CD14-positive monocyte (primary cell): ENCODE results near the gene IZUMO2. TPM values are rescaled to one million over a fixed set of nuclear protein-coding genes. Genes with fewer than 3 reads are reported as not detected.

Experiments
- DNase-seq, 3 donors: peaks; one replicate each; pipeline ENCODE4 v3.0.0-alpha.2; 2011 to 2022
- H2AFZ ChIP-seq: 2 replicates; pipeline ENCODE4 v1.6.0; 2012; ENCODE audit warnings: mild to moderate bottlenecking, low read depth, low read length, inconsistent platforms; ENCODE audit not compliant: insufficient read depth, poor library complexity, severe bottlenecking
- H3K27ac ChIP-seq, 2 donors: 1 replicate in 1 of 2; 2 replicates in 1 of 2; pipeline ENCODE4 v1.5.1; 2012 to 2013; ENCODE audit warnings: low read length in 2 of 2, control low read depth in 1 of 2, inconsistent platforms in 1 of 2, low read depth in 1 of 2, mild to moderate bottlenecking in 1 of 2
- H3K27me3 ChIP-seq, 2 donors: one replicate each; pipeline versions ENCODE4 v1.6.0 to v1.6.1; 2011 to 2013; ENCODE audit warnings: low read length in 2 of 2; ENCODE audit not compliant: control insufficient read depth in 2 of 2, insufficient read depth in 2 of 2
- H3K36me3 ChIP-seq, 2 donors: replicated peaks in 1 of 2; 1 replicate in 1 of 2; 2 replicates in 1 of 2; pipeline versions ENCODE4 v1.5.1 to v1.6.1; 2012 to 2013; ENCODE audit warnings: low read length in 2 of 2, control low read depth in 1 of 2, inconsistent platforms in 1 of 2, mild to moderate bottlenecking in 1 of 2; ENCODE audit not compliant: insufficient read depth in 2 of 2, control insufficient read depth in 1 of 2
- H3K4me1 ChIP-seq, 2 donors: 1 replicate in 1 of 2; 2 replicates in 1 of 2; pipeline versions ENCODE4 v1.5.1 to v1.6.1; 2012 to 2013; ENCODE audit warnings: low read length in 2 of 2, control low read depth in 1 of 2, inconsistent platforms in 1 of 2, mild to moderate bottlenecking in 1 of 2, moderate library complexity in 1 of 2; ENCODE audit not compliant: insufficient read depth in 2 of 2, control insufficient read depth in 1 of 2
- H3K4me2 ChIP-seq: replicated peaks from 2 replicates; pipeline ENCODE3; 2012; ENCODE audit warnings: low read length, moderate library complexity, mild to moderate bottlenecking; ENCODE audit not compliant: poor library complexity, severe bottlenecking; ENCODE audit errors: extremely low read depth
- H3K4me3 ChIP-seq, 3 experiments: fragments of 200-600 bp in 1 of 3; sonication (generic) in 1 of 3; replicated peaks in 1 of 3; 1 replicate in 2 of 3; 2 replicates in 1 of 3; pipeline ENCODE4 v1.5.1; 2011 to 2013; ENCODE audit warnings: low read length in 3 of 3, mild to moderate bottlenecking in 3 of 3, control low read depth in 2 of 3, low read depth in 2 of 3, inconsistent platforms in 1 of 3, moderate library complexity in 1 of 3
- H3K79me2 ChIP-seq: 2 replicates; pipeline ENCODE4 v1.6.0; 2012; ENCODE audit warnings: mild to moderate bottlenecking, control low read depth, inconsistent platforms, low read length, moderate library complexity; ENCODE audit not compliant: insufficient read depth
- H3K9ac ChIP-seq: 2 replicates; pipeline ENCODE4 v1.6.0; 2017; ENCODE audit warnings: low read length, mild to moderate bottlenecking; ENCODE audit not compliant: insufficient read depth, poor library complexity, severe bottlenecking
- H3K9me3 ChIP-seq, 2 donors: replicated peaks in 1 of 2; 1 replicate in 1 of 2; 2 replicates in 1 of 2; pipeline versions ENCODE4 v1.5.1 to v1.6.1; 2012 to 2013; ENCODE audit warnings: low read length in 2 of 2, control low read depth in 1 of 2; ENCODE audit not compliant: control insufficient read depth in 1 of 2, insufficient read depth in 1 of 2
- H4K20me1 ChIP-seq: 2 replicates; pipeline ENCODE4 v1.6.0; 2012; ENCODE audit warnings: mild to moderate bottlenecking, low read length, control low read depth, moderate library complexity; ENCODE audit not compliant: insufficient read depth
- H3K27ac Mint-ChIP-seq, 7 donors: one replicate each; pipeline ENCODE4 v1.8.0; 2020; ENCODE audit warnings: mild to moderate bottlenecking in 7 of 7, mixed read lengths in 7 of 7, moderate library complexity in 6 of 7, inconsistent platforms in 2 of 7
- H3K27me3 Mint-ChIP-seq, 3 donors: one replicate each; pipeline ENCODE4 v1.8.0; 2021 to 2022; ENCODE audit warnings: low read depth in 3 of 3, mild to moderate bottlenecking in 3 of 3, mixed read lengths in 3 of 3, moderate library complexity in 3 of 3, inconsistent platforms in 1 of 3
- H3K36me3 Mint-ChIP-seq, 2 donors: one replicate each; pipeline ENCODE4 v1.8.0; 2020; ENCODE audit warnings: mixed read lengths in 2 of 2, inconsistent platforms in 1 of 2, mild to moderate bottlenecking in 1 of 2
- H3K4me1 Mint-ChIP-seq: one replicate; pipeline ENCODE4 v1.8.0; 2020; ENCODE audit warnings: mild to moderate bottlenecking, mixed read lengths
- H3K4me3 Mint-ChIP-seq, 2 donors: one replicate each; pipeline ENCODE4 v1.8.0; 2020; ENCODE audit warnings: mild to moderate bottlenecking in 2 of 2, mixed read lengths in 2 of 2, moderate library complexity in 1 of 2
- H3K9me3 Mint-ChIP-seq, 7 donors: one replicate each; pipeline ENCODE4 v1.8.0; 2020 to 2022; ENCODE audit warnings: mixed read lengths in 7 of 7, mild to moderate bottlenecking in 6 of 7, moderate library complexity in 6 of 7, inconsistent platforms in 2 of 7
- CTCF ChIP-seq: fragments of 200-600 bp; IDR thresholded peaks from one replicate; pipeline ENCODE4 v1.8.0; 2022; ENCODE audit warnings: antibody characterized with exemption, mild to moderate bottlenecking
- WGBS: methylation state at CpG from one replicate; pipeline ENCODE4 v1.1.5; 2013; ENCODE audit warnings: missing lambda C conversion rate; ENCODE audit not compliant: insufficient coverage; 5-methylcytosine and 5-hydroxymethylcytosine counted together
- intact Hi-C, 2 donors: fragments of 100-400 bp; cut with micrococcal nuclease; formaldehyde crosslinking; loops; one replicate each; pipeline versions ENCODE4 v1.15.0 to v1.15.1; 2023
- polyA plus RNA-seq, 3 donors: library from polyadenylated mRNA; depleted of rRNA in 1 of 3; unstranded in 2 of 3; stranded (reverse) in 1 of 3; fragments of 300-500 nt in 2 of 3; fragments of >200 nt in 1 of 3; fragmentation: Illumina TruSeq in 2 of 3; gene quantifications; 1 replicate in 2 of 3; 2 replicates in 1 of 3; pipeline ENCODE4 v1.2.3, GENCODE V29; 2012 to 2021

The IZUMO2 gene
- polyA plus RNA-seq, 3 donors, result not detected

GRCh38 chr19:50198431-50199258 is 35.6 kb upstream of the IZUMO2 start:
- H3K36me3 Mint-ChIP-seq, result no peaks in the 10 kb centered on the region
- peaks cover 19 to 30% of the 10 kb centered on the region in 2 donors for H3K27me3 ChIP-seq
- H3K27me3 Mint-ChIP-seq, result peaks cover 33 to 45% (median 34%) of the 10 kb centered on the region in 3 donors
- WGBS, result 38% methylated on average over 7 of the region's 7 CpGs
- H3K79me2 ChIP-seq, result no peaks in the 10 kb centered on the region
- H3K4me3 ChIP-seq, result no peak overlapping the region
- no peak for TF ChIP-seq CTCF
- H2AFZ ChIP-seq, result no peak overlapping the region
- H3K9me3 ChIP-seq, result peaks cover 4 to 10% of the 10 kb centered on the region in 2 donors
- H4K20me1 ChIP-seq, result no peaks in the 10 kb centered on the region
- no peaks in the 10 kb centered on the region for H3K36me3 ChIP-seq
- no peaks in the 10 kb centered on the region for H3K4me1 Mint-ChIP-seq
- H3K9ac ChIP-seq, result no peak overlapping the region
- no peak overlapping the region for H3K4me2 ChIP-seq
- peaks cover 0 to 5% of the 10 kb centered on the region in 2 donors for H3K4me1 ChIP-seq
- intact Hi-C loops, result no loop called here
- no peak overlapping the region for H3K27ac ChIP-seq
- no peak overlapping the region for H3K4me3 Mint-ChIP-seq
- H3K27ac Mint-ChIP-seq, result peak overlapping the region in 1 of 7 donors; percentile 3
- DNase-seq, result no peak
- H3K9me3 Mint-ChIP-seq, result peaks cover 0 to 7% (median 0%) of the 10 kb centered on the region in 7 donors

GRCh38 chr19:50197348-50197747 is 34.3 kb upstream of the IZUMO2 start:
- no peak overlapping the region for H2AFZ ChIP-seq
- H3K79me2 ChIP-seq, result no peaks in the 10 kb centered on the region
- no peak overlapping the region for H3K9ac ChIP-seq
- H3K36me3 ChIP-seq, result no peaks in the 10 kb centered on the region
- no peak overlapping the region for H3K4me2 ChIP-seq
- Mint-ChIP-seq H3K4me1 (no peaks in the 10 kb centered on the region), H3K36me3 (no peaks in the 10 kb centered on the region), H3K27ac (no peak overlapping the region), H3K9me3 (peaks cover 0 to 2% (median 0%) of the 10 kb centered on the region in 7 donors), H3K27me3 (peaks cover 26 to 40% (median 31%) of the 10 kb centered on the region in 3 donors), H3K4me3 (no peak overlapping the region)
- no peaks in the 10 kb centered on the region for H4K20me1 ChIP-seq
- no peaks in the 10 kb centered on the region for H3K4me1 ChIP-seq
- TF ChIP-seq CTCF, result no peak
- intact Hi-C loops, result no loop called here
- peaks cover 7 to 18% of the 10 kb centered on the region in 2 donors for H3K27me3 ChIP-seq
- 90% methylated on average over 3 of the region's 3 CpGs for WGBS
- H3K27ac ChIP-seq, result no peak overlapping the region
- no peak for DNase-seq
- no peak overlapping the region for H3K4me3 ChIP-seq
- H3K9me3 ChIP-seq, result no peaks in the 10 kb centered on the region
